Measurements from ENCODE around the gene ETV6. TPM values are rescaled to one million over a fixed set of nuclear protein-coding genes. Genes with fewer than 3 reads are reported as not detected.

The ETV6 gene
- total RNA-seq, 3 donors from 2014 or later = 46.7 to 58.0 (median 57.5) TPM

- peaks cover 35% of the 10 kb centered on the region for H3K4me1 Mint-ChIP-seq (ENCODE audit: low read depth)
- no peak for ATAC-seq
- DNase-seq = no peak
- no peak overlapping the region for H3K4me3 Mint-ChIP-seq
- no peaks in the 10 kb centered on the region for H3K9me3 Mint-ChIP-seq
- H3K36me3 Mint-ChIP-seq (ENCODE audit: insufficient read depth) = peaks cover 42% of the 10 kb centered on the region
- H3K27me3 Mint-ChIP-seq (ENCODE audit: low read depth) = no peaks in the 10 kb centered on the region
These were observed 228.7 kb downstream of the ETV6 start for GRCh38 chr12:11877869-11878780.

- Mint-ChIP-seq H3K4me3 (no peak overlapping the region), H3K36me3 (ENCODE audit: insufficient read depth) (peaks cover 43% of the 10 kb centered on the region), H3K27me3 (ENCODE audit: low read depth) (no peaks in the 10 kb centered on the region), H3K9me3 (no peaks in the 10 kb centered on the region), H3K4me1 (ENCODE audit: low read depth) (peaks cover 29% of the 10 kb centered on the region)
- ATAC-seq = no peak
- DNase-seq = no peak
These were observed 229.8 kb downstream of the ETV6 start for GRCh38 chr12:11879306-11879705.

GRCh38 chr12:11880381-11880780 lies 230.9 kb downstream of the ETV6 start:
- H3K27me3 Mint-ChIP-seq (ENCODE audit: low read depth) = no peaks in the 10 kb centered on the region
- no peak for ATAC-seq

GRCh38 chr12:11881835-11882234 lies 232.4 kb downstream of the ETV6 start:
- no peak overlapping the region for H3K4me3 Mint-ChIP-seq
- peaks cover 10% of the 10 kb centered on the region for H3K4me1 Mint-ChIP-seq (ENCODE audit: low read depth)
- H3K9me3 Mint-ChIP-seq = no peaks in the 10 kb centered on the region
- peaks cover 59% of the 10 kb centered on the region for H3K36me3 Mint-ChIP-seq (ENCODE audit: insufficient read depth)
- ATAC-seq (no peak), DNase-seq (no peak)
- H3K27me3 Mint-ChIP-seq (ENCODE audit: low read depth) = no peaks in the 10 kb centered on the region

More at GRCh38 chr12:11880381-11880780, 230.9 kb downstream of the ETV6 start:
- Mint-ChIP-seq H3K4me3 (no peak overlapping the region), H3K36me3 (ENCODE audit: insufficient read depth) (peaks cover 52% of the 10 kb centered on the region), H3K4me1 (ENCODE audit: low read depth) (peaks cover 22% of the 10 kb centered on the region), H3K9me3 (no peaks in the 10 kb centered on the region)
- DNase-seq = no peak

GRCh38 chr12:11882301-11883019 lies 233.0 kb downstream of the ETV6 start:
- peaks cover 63% of the 10 kb centered on the region for H3K36me3 Mint-ChIP-seq (ENCODE audit: insufficient read depth)
- peaks cover 3% of the 10 kb centered on the region for H3K4me1 Mint-ChIP-seq (ENCODE audit: low read depth)
- no peak overlapping the region for H3K4me3 Mint-ChIP-seq

GRCh38 chr12:11884116-11884515 lies 234.6 kb downstream of the ETV6 start:
- H3K9me3 Mint-ChIP-seq = peaks cover 1% of the 10 kb centered on the region
- no peak overlapping the region for H3K4me3 Mint-ChIP-seq
- H3K27me3 Mint-ChIP-seq (ENCODE audit: low read depth) = no peaks in the 10 kb centered on the region
- ATAC-seq = no peak
- H3K36me3 Mint-ChIP-seq (ENCODE audit: insufficient read depth) = peaks cover 71% of the 10 kb centered on the region
- H3K4me1 Mint-ChIP-seq (ENCODE audit: low read depth) = peaks cover 8% of the 10 kb centered on the region
- DNase-seq = no peak

More at GRCh38 chr12:11882301-11883019, 233.0 kb downstream of the ETV6 start:
- DNase-seq = no peak
- ATAC-seq = no peak
- H3K9me3 Mint-ChIP-seq = no peaks in the 10 kb centered on the region
- no peaks in the 10 kb centered on the region for H3K27me3 Mint-ChIP-seq (ENCODE audit: low read depth)

- Mint-ChIP-seq H3K4me1 (ENCODE audit: low read depth) (peaks cover 12% of the 10 kb centered on the region), H3K36me3 (ENCODE audit: insufficient read depth) (peaks cover 73% of the 10 kb centered on the region), H3K4me3 (no peak overlapping the region), H3K27me3 (ENCODE audit: low read depth) (no peaks in the 10 kb centered on the region), H3K9me3 (peaks cover 7% of the 10 kb centered on the region)
- no peak for DNase-seq
- ATAC-seq = no peak
These were observed 235.2 kb downstream of the ETV6 start for GRCh38 chr12:11884706-11885105.

GRCh38 chr12:11885261-11886038 lies 236.0 kb downstream of the ETV6 start:
- ATAC-seq (no peak), DNase-seq (no peak)
- Mint-ChIP-seq H3K36me3 (ENCODE audit: insufficient read depth) (peaks cover 70% of the 10 kb centered on the region), H3K4me1 (ENCODE audit: low read depth) (peaks cover 13% of the 10 kb centered on the region), H3K9me3 (peaks cover 7% of the 10 kb centered on the region), H3K27me3 (ENCODE audit: low read depth) (no peaks in the 10 kb centered on the region), H3K4me3 (no peak overlapping the region)

GRCh38 chr12:11886339-11886738 lies 236.9 kb downstream of the ETV6 start:
- DNase-seq (no peak), ATAC-seq (no peak)
- H3K4me1 Mint-ChIP-seq (ENCODE audit: low read depth) = peaks cover 15% of the 10 kb centered on the region
- H3K4me3 Mint-ChIP-seq = no peak overlapping the region
- no peaks in the 10 kb centered on the region for H3K27me3 Mint-ChIP-seq (ENCODE audit: low read depth)
- H3K9me3 Mint-ChIP-seq = peaks cover 7% of the 10 kb centered on the region
- peaks cover 66% of the 10 kb centered on the region for H3K36me3 Mint-ChIP-seq (ENCODE audit: insufficient read depth)

- Mint-ChIP-seq H3K27me3 (ENCODE audit: low read depth) (no peaks in the 10 kb centered on the region), H3K36me3 (ENCODE audit: insufficient read depth) (peaks cover 70% of the 10 kb centered on the region), H3K9me3 (peaks cover 7% of the 10 kb centered on the region), H3K4me1 (ENCODE audit: low read depth) (peaks cover 15% of the 10 kb centered on the region), H3K4me3 (no peak overlapping the region)
- DNase-seq (no peak), ATAC-seq (no peak)
These were observed 238.6 kb downstream of the ETV6 start for GRCh38 chr12:11888029-11888428.

- no peak for DNase-seq
- Mint-ChIP-seq H3K9me3 (peaks cover 7% of the 10 kb centered on the region), H3K4me1 (ENCODE audit: low read depth) (peaks cover 26% of the 10 kb centered on the region), H3K4me3 (no peak overlapping the region), H3K36me3 (ENCODE audit: insufficient read depth) (peaks cover 47% of the 10 kb centered on the region), H3K27me3 (ENCODE audit: low read depth) (no peaks in the 10 kb centered on the region)
- ATAC-seq = no peak
These were observed 241.9 kb downstream of the ETV6 start for GRCh38 chr12:11891346-11891745.

- DNase-seq = no peak
- H3K27me3 Mint-ChIP-seq (ENCODE audit: low read depth) = no peaks in the 10 kb centered on the region
- H3K4me3 Mint-ChIP-seq = no peak overlapping the region
- peaks cover 7% of the 10 kb centered on the region for H3K9me3 Mint-ChIP-seq
- ATAC-seq = no peak
- peaks cover 42% of the 10 kb centered on the region for H3K36me3 Mint-ChIP-seq (ENCODE audit: insufficient read depth)
- peaks cover 24% of the 10 kb centered on the region for H3K4me1 Mint-ChIP-seq (ENCODE audit: low read depth)
These were observed 242.4 kb downstream of the ETV6 start for GRCh38 chr12:11891754-11892386.

GRCh38 chr12:11893998-11894397 lies 244.5 kb downstream of the ETV6 start:
- H3K9me3 Mint-ChIP-seq = peaks cover 7% of the 10 kb centered on the region

GRCh38 chr12:11894890-11895289 lies 245.4 kb downstream of the ETV6 start:
- Mint-ChIP-seq H3K36me3 (ENCODE audit: insufficient read depth) (peaks cover 25% of the 10 kb centered on the region), H3K4me3 (no peak overlapping the region), H3K27me3 (ENCODE audit: low read depth) (no peaks in the 10 kb centered on the region), H3K4me1 (ENCODE audit: low read depth) (peaks cover 15% of the 10 kb centered on the region), H3K9me3 (no peaks in the 10 kb centered on the region)
- DNase-seq = no peak
- peak; percentile 53 to 76 for ATAC-seq

More at GRCh38 chr12:11893998-11894397, 244.5 kb downstream of the ETV6 start:
- DNase-seq (no peak), ATAC-seq (no peak)
- H3K27me3 Mint-ChIP-seq (ENCODE audit: low read depth) = no peaks in the 10 kb centered on the region
- no peak overlapping the region for H3K4me3 Mint-ChIP-seq
- peaks cover 34% of the 10 kb centered on the region for H3K36me3 Mint-ChIP-seq (ENCODE audit: insufficient read depth)
- peaks cover 23% of the 10 kb centered on the region for H3K4me1 Mint-ChIP-seq (ENCODE audit: low read depth)
